IMR-90 (cell line): Measurements from ENCODE around the gene ATG10. TPM values are rescaled to one million over a fixed set of nuclear protein-coding genes. Genes with fewer than 3 reads are reported as not detected.
"Not testable (repeated sequence)": the region's sequence is repeated elsewhere in the genome, so short reads cannot be mapped to it uniquely, and the experiment has no call there.

Experiments
- ATAC-seq: fragments of 200-7000 bp; cut with Tn5 transposase; 2 replicates; pipeline ENCODE4 v1.9.1; 2020; ENCODE audit warnings: low read depth, mild to moderate bottlenecking, moderate library complexity
- BruUV-seq: library from RNA; stranded (reverse); fragments of 400-500 nt; replicated peaks from 2 replicates; lab custom pipeline; 2021; lab: Mats Ljungman, UMichigan
- CTCF ChIA-PET: fragments of 300-600 bp; formaldehyde crosslinking; extraction: SDS; loops from one replicate; lab custom pipeline; 2021; ENCODE audit warnings: antibody characterized with exemption; lab: Yijun Ruan, JAX
- POLR2A ChIA-PET: fragments of 300-600 bp; sonication (Branson Sonifier 250); formaldehyde crosslinking; loops from one replicate; lab custom pipeline; 2022; ENCODE audit warnings: antibody characterized with exemption; ENCODE audit not compliant: unreplicated experiment; lab: Charles Lee
- DNase-seq: peaks from one replicate; pipeline ENCODE4 v3.0.0; 2013
- H2AFZ ChIP-seq: replicated peaks from 2 replicates; pipeline ENCODE3; 2013; ENCODE audit warnings: low read length, mild to moderate bottlenecking; ENCODE audit not compliant: poor library complexity
- H2AK5ac ChIP-seq: 2 replicates; pipeline ENCODE4 v1.6.1; 2013; ENCODE audit warnings: low read depth, low read length, inconsistent platforms
- H2AK9ac ChIP-seq: replicated peaks from 2 replicates; pipeline ENCODE3; 2013; ENCODE audit warnings: mild to moderate bottlenecking, low read depth, low read length, moderate library complexity; ENCODE audit not compliant: poor library complexity
- H2BK120ac ChIP-seq: 2 replicates; pipeline ENCODE4 v1.6.1; 2013; ENCODE audit warnings: low read depth, low read length, inconsistent platforms
- H2BK15ac ChIP-seq: 3 replicates; pipeline ENCODE4 v1.6.1; 2013; ENCODE audit warnings: low read depth, low read length, inconsistent platforms
- H2BK20ac ChIP-seq: 2 replicates; pipeline ENCODE4 v1.6.1; 2013; ENCODE audit warnings: low read depth, mild to moderate bottlenecking, inconsistent platforms, low read length, moderate library complexity
- H2BK5ac ChIP-seq: 2 replicates; pipeline ENCODE4 v1.6.1; 2013; ENCODE audit warnings: mild to moderate bottlenecking, low read depth, low read length, inconsistent platforms; ENCODE audit not compliant: poor library complexity, severe bottlenecking
- H3K14ac ChIP-seq: replicated peaks from 2 replicates; pipeline ENCODE4 v1.6.1; 2013; ENCODE audit warnings: low read depth, low read length, inconsistent platforms
- H3K18ac ChIP-seq: 2 replicates; pipeline ENCODE4 v1.6.1; 2013; ENCODE audit warnings: low read depth, low read length, control low read depth
- H3K23ac ChIP-seq: 2 replicates; pipeline ENCODE4 v1.6.1; 2013; ENCODE audit warnings: low read depth, low read length, inconsistent platforms
- H3K27ac ChIP-seq: 2 replicates; pipeline ENCODE4 v1.5.1; 2013; ENCODE audit warnings: mild to moderate bottlenecking, control low read depth, low read length; ENCODE audit not compliant: insufficient read depth
- H3K27me3 ChIP-seq: 2 replicates; pipeline ENCODE4 v1.6.1; 2013; ENCODE audit warnings: low read length; ENCODE audit not compliant: control insufficient read depth, insufficient read depth
- H3K36me3 ChIP-seq: 2 replicates; pipeline ENCODE4 v1.6.1; 2013; ENCODE audit warnings: low read length, mixed read lengths; ENCODE audit not compliant: control insufficient read depth, insufficient read depth
- H3K4ac ChIP-seq: 2 replicates; pipeline ENCODE4 v1.6.1; 2013; ENCODE audit warnings: low read depth, low read length, inconsistent platforms
- H3K4me1 ChIP-seq: 2 replicates; pipeline ENCODE4 v1.6.1; 2013; ENCODE audit warnings: low read length, mixed read lengths; ENCODE audit not compliant: control insufficient read depth, insufficient read depth
- H3K4me2 ChIP-seq: 2 replicates; pipeline ENCODE4 v1.6.1; 2013; ENCODE audit warnings: low read depth, mild to moderate bottlenecking, control low read depth, low read length, moderate library complexity
- H3K4me3 ChIP-seq: 2 replicates; pipeline ENCODE4 v1.5.1; 2013; ENCODE audit warnings: low read depth, mild to moderate bottlenecking, control low read depth, low read length, moderate library complexity; ENCODE audit not compliant: insufficient read depth
- H3K56ac ChIP-seq: 2 replicates; pipeline ENCODE4 v1.6.1; 2013; ENCODE audit warnings: low read length, inconsistent platforms; ENCODE audit not compliant: insufficient read depth; ENCODE audit errors: extremely low read depth
- H3K79me1 ChIP-seq, 2 experiments: 2 replicates each; pipeline ENCODE4 v1.6.1; 2013; ENCODE audit warnings: low read length in 2 of 2, inconsistent platforms in 1 of 2, low read depth in 1 of 2
- H3K9ac ChIP-seq: 2 replicates; pipeline ENCODE4 v1.6.1; 2013; ENCODE audit warnings: low read depth, low read length, control low read depth
- H3K9me1 ChIP-seq: 2 replicates; pipeline ENCODE4 v1.6.1; 2013; ENCODE audit warnings: low read length, inconsistent platforms; ENCODE audit not compliant: insufficient read depth
- H3K9me3 ChIP-seq: 2 replicates; pipeline ENCODE4 v1.6.1; 2013; ENCODE audit warnings: low read length; ENCODE audit not compliant: control insufficient read depth, insufficient read depth
- H4K20me1 ChIP-seq: 2 replicates; pipeline ENCODE4 v1.6.1; 2013; ENCODE audit warnings: low read length, inconsistent platforms; ENCODE audit not compliant: insufficient read depth
- H4K5ac ChIP-seq: 2 replicates; pipeline ENCODE4 v1.6.1; 2013; ENCODE audit warnings: mild to moderate bottlenecking, low read depth, low read length, control low read depth
- H4K8ac ChIP-seq, 2 experiments: 2 replicates each; pipeline ENCODE4 v1.6.1; 2013; ENCODE audit warnings: low read depth in 2 of 2, low read length in 2 of 2, control low read depth in 1 of 2, inconsistent platforms in 1 of 2
- H4K91ac ChIP-seq: 2 replicates; pipeline ENCODE4 v1.6.1; 2013; ENCODE audit warnings: low read depth, low read length, inconsistent platforms; ENCODE audit not compliant: insufficient read depth
- WGBS, 2 experiments: methylation state at CpG; one replicate each; pipeline versions ENCODE4 v1.1.5 to v1.1.7; 2013; ENCODE audit warnings: missing lambda C conversion rate in 2 of 2; ENCODE audit not compliant: insufficient read length in 1 of 2; ENCODE audit errors: extremely low coverage in 2 of 2; 5-methylcytosine and 5-hydroxymethylcytosine counted together
- dilution Hi-C: fragments of 300-500 bp; cut with HindIII; formaldehyde crosslinking; loops from one replicate; pipeline ENCODE4 v1.14.3; 2018; ENCODE audit warnings: low sequenced_read_pairs; ENCODE audit not compliant: unreplicated experiment
- in situ Hi-C: fragments of 300-500 bp; cut with MboI; formaldehyde crosslinking; loops from 3 replicates; pipeline ENCODE4 v1.14.3; 2019; ENCODE audit warnings: low sequenced_read_pairs, inconsistent platforms, mixed read lengths
- intact Hi-C: fragments of 100-400 bp; cut with micrococcal nuclease; formaldehyde crosslinking; loops from 2 replicates; pipeline ENCODE4 v1.10.0; 2022
- polyA plus RNA-seq, 3 experiments: library from polyadenylated mRNA; depleted of rRNA; stranded (reverse); fragments of >200 nt; gene quantifications; 2 replicates each; pipeline ENCODE4 v1.2.3, GENCODE V29; 2012; ENCODE audit warnings: low replicate concordance in 1 of 3
- total RNA-seq: library from RNA; depleted of rRNA; stranded (reverse); fragments of >200 nt; gene quantifications from 2 replicates; pipeline ENCODE4 v1.2.3, GENCODE V29; 2012

The ATG10 gene
- total and polyA plus RNA-seq, 2 of the 4 experiments (the other 2 are of a cell fraction): 3.4 to 8.1 TPM

- H3K9me1 ChIP-seq, H4K8ac ChIP-seq, H4K5ac ChIP-seq, dilution Hi-C loops, H3K36me3 ChIP-seq, H4K20me1 ChIP-seq, POLR2A ChIA-PET, H3K18ac ChIP-seq, H3K9me3 ChIP-seq, H2BK5ac ChIP-seq, H3K27ac ChIP-seq, H3K9ac ChIP-seq, H2AFZ ChIP-seq, H2BK20ac ChIP-seq, H3K79me1 ChIP-seq, H3K23ac ChIP-seq, H3K27me3 ChIP-seq, DNase-seq, H2AK9ac ChIP-seq, H3K4me1 ChIP-seq, H3K4me2 ChIP-seq, intact Hi-C loops, H2AK5ac ChIP-seq, H3K56ac ChIP-seq, H3K4ac ChIP-seq, H2BK120ac ChIP-seq, H2BK15ac ChIP-seq, H3K4me3 ChIP-seq, ATAC-seq, H4K91ac ChIP-seq, in situ Hi-C loops, H3K14ac ChIP-seq, CTCF ChIA-PET, BruUV-seq: not testable (repeated sequence)
- WGBS, 2 experiments: no CpG with 5 or more reads among the region's 3 CpGs
Observed at GRCh38 chr5:82068042-82068441, 96.2 kb downstream of the ATG10 start.
